Stimulated activated naive CD4-positive, alpha-beta T cell treated with Interleukin-2 at 50 U/mL for 16 hours (primary cell): ENCODE data around the gene FAM9C.
"Not testable (repeated sequence)": the region's sequence is repeated elsewhere in the genome, so short reads cannot be mapped to it uniquely, and the experiment has no call there.

Source experiments
- DNase-seq: peaks from one replicate; lab custom pipeline; 2025; lab: John Stamatoyannopoulos, UW

The FAM9C gene

GRCh38 chrX:13076176-13076961 lies 31.9 kb upstream of the FAM9C start:
- no peak for DNase-seq

GRCh38 chrX:13074297-13075262 lies 30.2 kb upstream of the FAM9C start:
- DNase-seq: no peak

- no peak for DNase-seq
Observed at GRCh38 chrX:13069771-13070416, 25.5 kb upstream of the FAM9C start.

- no peak for DNase-seq
Observed at GRCh38 chrX:13068651-13069050, 24.2 kb upstream of the FAM9C start.

GRCh38 chrX:13067773-13068172 lies 23.4 kb upstream of the FAM9C start:
- DNase-seq: no peak

- no peak for DNase-seq
Observed at GRCh38 chrX:13066391-13066790, 22.0 kb upstream of the FAM9C start.

- DNase-seq: no peak
Observed at GRCh38 chrX:13064599-13065143, 20.3 kb upstream of the FAM9C start.

- DNase-seq: not testable (repeated sequence)
Observed at GRCh38 chrX:13063124-13063523, 18.7 kb upstream of the FAM9C start.

GRCh38 chrX:13062331-13062730 lies 17.9 kb upstream of the FAM9C start:
- not testable (repeated sequence) for DNase-seq

GRCh38 chrX:13061215-13061708 lies 16.8 kb upstream of the FAM9C start:
- DNase-seq: not testable (repeated sequence)

- no peak for DNase-seq
Observed at GRCh38 chrX:13059637-13060499, 15.4 kb upstream of the FAM9C start.

- DNase-seq: no peak
Observed at GRCh38 chrX:13055486-13055885, 11.1 kb upstream of the FAM9C start.

- no peak for DNase-seq
Observed at GRCh38 chrX:13053171-13053570, 8.8 kb upstream of the FAM9C start.

- DNase-seq: no peak
Observed at GRCh38 chrX:13051529-13052172, 7.2 kb upstream of the FAM9C start.

- DNase-seq: no peak
Observed at GRCh38 chrX:13051167-13051528, 6.7 kb upstream of the FAM9C start.

- DNase-seq: no peak
Observed at GRCh38 chrX:13050151-13050550, 5.7 kb upstream of the FAM9C start.

GRCh38 chrX:13048280-13048679 lies 3.9 kb upstream of the FAM9C start:
- DNase-seq: no peak

- DNase-seq: no peak
Observed at GRCh38 chrX:13047759-13048158, 3.3 kb upstream of the FAM9C start.

GRCh38 chrX:13046141-13046855 lies 1.9 kb upstream of the FAM9C start:
- no peak for DNase-seq

- no peak for DNase-seq
Observed at GRCh38 chrX:13043938-13044337, 482 bp downstream of the FAM9C start.
